Esophagus squamous epithelium (tissue), 5 donors: Measurements from ENCODE around the gene RPTOR. TPM values are rescaled to one million over a fixed set of nuclear protein-coding genes. Genes with fewer than 3 reads are reported as not detected.
A peak's percentile ranks its signal among the peaks of the same experiment; 100 is the strongest.

ENCODE experiments used
- DNase-seq: peaks from one replicate; lab custom pipeline; 2025; lab: John Stamatoyannopoulos, UW
- H3K27ac ChIP-seq, 4 donors: fragments of 200-600 bp; sonication (generic); one replicate each; pipeline ENCODE4 v1.5.1; 2016 to 2019; ENCODE audit warnings: mild to moderate bottlenecking in 1 of 4
- H3K27me3 ChIP-seq, 4 donors: fragments of 200-600 bp; sonication (generic); 1 replicate in 3 of 4; 2 replicates in 1 of 4; pipeline versions ENCODE4 v1.5.1 to v1.6.0; 2017 to 2021; ENCODE audit warnings: antibody characterized with exemption in 1 of 4
- H3K36me3 ChIP-seq, 3 donors: fragments of 200-600 bp; sonication (generic); one replicate each; pipeline ENCODE4 v1.5.1; 2016 to 2019
- H3K4me1 ChIP-seq, 3 donors: fragments of 200-600 bp; sonication (generic); one replicate each; pipeline ENCODE4 v1.5.1; 2017 to 2019
- H3K4me3 ChIP-seq, 4 donors: fragments of 200-600 bp; sonication (generic); 1 replicate in 3 of 4; 2 replicates in 1 of 4; pipeline ENCODE4 v1.5.1; 2016 to 2019; ENCODE audit warnings: mild to moderate bottlenecking in 2 of 4, moderate library complexity in 1 of 4
- H3K9me3 ChIP-seq, 3 donors: fragments of 200-600 bp; sonication (generic); one replicate each; pipeline ENCODE4 v1.5.1; 2016 to 2019
- CTCF ChIP-seq, 6 experiments: fragments of 450-650 bp in 4 of 6; fragments of 200-600 bp in 2 of 6; sonication (generic) in 2 of 6; IDR thresholded peaks; one replicate each; pipeline ENCODE4 v1.5.1; 2016 to 2019; ENCODE audit warnings: antibody characterized with exemption in 6 of 6, mild to moderate bottlenecking in 4 of 6, moderate library complexity in 4 of 6
- POLR2A ChIP-seq, 4 donors: fragments of 450-650 bp; IDR thresholded peaks; one replicate each; pipeline ENCODE4 v1.6.1; 2017; ENCODE audit warnings: antibody characterized with exemption in 4 of 4, mild to moderate bottlenecking in 4 of 4, moderate library complexity in 3 of 4
- WGBS, 2 donors: methylation state at CpG; one replicate each; pipeline ENCODE4 v1.1.5; 2018; 5-methylcytosine and 5-hydroxymethylcytosine counted together
- intact Hi-C: fragments of 100-400 bp; cut with DNase I; formaldehyde crosslinking; loops from one replicate; pipeline ENCODE4 v1.15.0; 2022
- total RNA-seq, 4 donors: library from RNA; depleted of rRNA; stranded (reverse); fragments of >200 nt; gene quantifications; one replicate each; pipeline ENCODE4 v1.1.0, GENCODE V29; 2016
- donor health status: DM: yes; HTN: yes; CAD: no.

Gene RPTOR
- total RNA-seq, 4 donors from 2014 or later, result 11.7 to 27.8 (median 22.8) TPM

GRCh38 chr17:80770881-80771611 is 226.4 kb downstream of the RPTOR start:
- H3K4me3 ChIP-seq, result no peak overlapping the region
- no peak for TF ChIP-seq POLR2A (IDR thresholded peaks at IDR 0.05)
- TF ChIP-seq CTCF (IDR thresholded peaks at IDR 0.05), result no peak
- H3K4me1 ChIP-seq, result peaks cover 4 to 23% (median 4%) of the 10 kb centered on the region in 3 donors
- DNase-seq, result no peak
- no peaks in the 10 kb centered on the region for H3K27me3 ChIP-seq
- H3K36me3 ChIP-seq, result peaks cover 0 to 33% (median 0%) of the 10 kb centered on the region in 3 donors
- 92 to 93% methylated on average over 18 to 20 of the region's 21 CpGs for WGBS, 2 donors
- intact Hi-C loops, result no loop called here
- H3K9me3 ChIP-seq, result no peaks in the 10 kb centered on the region
- H3K27ac ChIP-seq, result no peak overlapping the region

GRCh38 chr17:80771612-80772005 is 227.0 kb downstream of the RPTOR start:
- 84 to 93% methylated on average over 8 to 9 of the region's 11 CpGs for WGBS, 2 donors
- Histone ChIP-seq H3K27ac (no peak overlapping the region), H3K4me3 (no peak overlapping the region), H3K4me1 (peaks cover 4 to 23% (median 4%) of the 10 kb centered on the region in 3 donors), H3K27me3 (no peaks in the 10 kb centered on the region), H3K36me3 (peaks cover 0 to 38% (median 0%) of the 10 kb centered on the region in 3 donors), H3K9me3 (no peaks in the 10 kb centered on the region)
- TF ChIP-seq POLR2A (IDR thresholded peaks at IDR 0.05) (no peak), CTCF (IDR thresholded peaks at IDR 0.05) (no peak)
- intact Hi-C loops, result no loop called here
- no peak for DNase-seq

GRCh38 chr17:80772906-80773242 is 228.2 kb downstream of the RPTOR start:
- TF ChIP-seq CTCF (IDR thresholded peaks at IDR 0.05) (no peak), POLR2A (IDR thresholded peaks at IDR 0.05) (no peak)
- no peak overlapping the region for H3K4me3 ChIP-seq
- H3K27me3 ChIP-seq, result no peaks in the 10 kb centered on the region
- DNase-seq, result no peak
- no peaks in the 10 kb centered on the region for H3K9me3 ChIP-seq
- H3K4me1 ChIP-seq, result peaks cover 4 to 23% (median 4%) of the 10 kb centered on the region in 3 donors
- WGBS, 2 donors, result 92 to 93% methylated on average over 6 to 7 of the region's 8 CpGs
- intact Hi-C loops, result no loop called here
- peak overlapping the region in 3 of 4 donors; percentile 70 to 76 (median 71) for H3K27ac ChIP-seq
- peaks cover 0 to 42% (median 0%) of the 10 kb centered on the region in 3 donors for H3K36me3 ChIP-seq

- DNase-seq, result no peak
- 64 to 72% methylated on average over 10 to 19 of the region's 19 CpGs for WGBS, 2 donors
- peak overlapping the region in 3 of 4 donors; percentile 70 to 76 (median 71) for H3K27ac ChIP-seq
These were observed 228.8 kb downstream of the RPTOR start for GRCh38 chr17:80773243-80773991.

More at GRCh38 chr17:80773243-80773991, 228.8 kb downstream of the RPTOR start:
- intact Hi-C loops, result no loop called here
- H3K9me3 ChIP-seq, result no peaks in the 10 kb centered on the region
- TF ChIP-seq POLR2A (IDR thresholded peaks at IDR 0.05) (no peak), CTCF (IDR thresholded peaks at IDR 0.05) (peak in 1 of 6 experiments; percentile 15)
- H3K4me3 ChIP-seq, result no peak overlapping the region
- no peaks in the 10 kb centered on the region for H3K27me3 ChIP-seq
- peaks cover 4 to 23% (median 4%) of the 10 kb centered on the region in 3 donors for H3K4me1 ChIP-seq
- peaks cover 0 to 47% (median 0%) of the 10 kb centered on the region in 3 donors for H3K36me3 ChIP-seq
